ENCODE data around the gene CCDC88A.
"Not testable (repeated sequence)": the region's sequence is repeated elsewhere in the genome, so short reads cannot be mapped to it uniquely, and the experiment has no call there.

DNA sequence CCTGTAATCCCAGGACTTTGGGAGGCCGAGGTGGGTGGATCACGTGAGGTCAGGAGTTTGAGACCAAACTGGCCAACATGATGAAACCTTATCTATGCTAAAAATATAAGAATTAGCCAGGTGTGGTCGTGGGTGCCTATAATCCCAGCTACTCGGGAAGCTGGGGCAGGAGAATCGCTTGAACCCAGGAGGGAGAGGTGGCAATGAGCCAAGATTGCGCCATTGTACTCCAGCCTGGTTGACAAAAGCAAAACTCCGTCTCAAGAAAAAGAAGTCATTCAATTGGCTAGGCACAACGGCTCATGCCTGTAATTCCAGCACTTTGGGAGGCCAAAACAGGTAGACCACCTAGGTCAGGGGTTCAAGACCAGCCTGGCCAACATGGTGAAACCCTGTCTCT lies 178.1 kb downstream of the CCDC88A start:
- TF ChIP-seq, protein P1, sequence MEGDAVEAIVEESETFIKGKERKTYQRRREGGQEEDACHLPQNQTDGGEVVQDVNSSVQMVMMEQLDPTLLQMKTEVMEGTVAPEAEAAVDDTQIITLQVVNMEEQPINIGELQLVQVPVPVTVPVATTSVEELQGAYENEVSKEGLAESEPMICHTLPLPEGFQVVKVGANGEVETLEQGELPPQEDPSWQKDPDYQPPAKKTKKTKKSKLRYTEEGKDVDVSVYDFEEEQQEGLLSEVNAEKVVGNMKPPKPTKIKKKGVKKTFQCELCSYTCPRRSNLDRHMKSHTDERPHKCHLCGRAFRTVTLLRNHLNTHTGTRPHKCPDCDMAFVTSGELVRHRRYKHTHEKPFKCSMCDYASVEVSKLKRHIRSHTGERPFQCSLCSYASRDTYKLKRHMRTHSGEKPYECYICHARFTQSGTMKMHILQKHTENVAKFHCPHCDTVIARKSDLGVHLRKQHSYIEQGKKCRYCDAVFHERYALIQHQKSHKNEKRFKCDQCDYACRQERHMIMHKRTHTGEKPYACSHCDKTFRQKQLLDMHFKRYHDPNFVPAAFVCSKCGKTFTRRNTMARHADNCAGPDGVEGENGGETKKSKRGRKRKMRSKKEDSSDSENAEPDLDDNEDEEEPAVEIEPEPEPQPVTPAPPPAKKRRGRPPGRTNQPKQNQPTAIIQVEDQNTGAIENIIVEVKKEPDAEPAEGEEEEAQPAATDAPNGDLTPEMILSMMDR (IDR thresholded peaks at IDR 0.05; ENCODE audit: low read length), result not testable (repeated sequence)
- not testable (repeated sequence) for TF ChIP-seq EZH2 (IDR thresholded peaks at IDR 0.05; ENCODE audit: borderline replicate concordance, low read length)
